CD1c-positive myeloid dendritic cell (primary cell): Measurements from ENCODE around the gene TMIGD1.

ENCODE experiments used
- DNase-seq: peaks from one replicate; pipeline ENCODE4 v3.0.0-alpha.2; 2016; ENCODE audit errors: extremely low spot score

Gene TMIGD1

GRCh38 chr17:30332057-30332542 lies 1.8 kb downstream of the TMIGD1 start:
- DNase-seq = no peak

GRCh38 chr17:30326809-30327208 lies 7.0 kb downstream of the TMIGD1 start:
- no peak for DNase-seq

GRCh38 chr17:30324723-30325122 lies 9.1 kb downstream of the TMIGD1 start:
- DNase-seq = no peak

- peak; percentile 42 for DNase-seq
Observed at GRCh38 chr17:30323895-30324319, 9.9 kb downstream of the TMIGD1 start.

- DNase-seq = peak; percentile 47
Observed at GRCh38 chr17:30323262-30323894, 10.5 kb downstream of the TMIGD1 start.

- DNase-seq = no peak
Observed at GRCh38 chr17:30321314-30321713, 12.5 kb downstream of the TMIGD1 start.

GRCh38 chr17:30318155-30318554 lies 15.7 kb downstream of the TMIGD1 start:
- DNase-seq = no peak

GRCh38 chr17:30316736-30317135 lies 17.1 kb downstream of the TMIGD1 start:
- DNase-seq = no peak

- DNase-seq = no peak
Observed at GRCh38 chr17:30315106-30315505, 18.8 kb downstream of the TMIGD1 start.

- no peak for DNase-seq
Observed at GRCh38 chr17:30314474-30314873, 19.4 kb downstream of the TMIGD1 start.

GRCh38 chr17:30312226-30312625 lies 21.6 kb downstream of the TMIGD1 start:
- DNase-seq = no peak

GRCh38 chr17:30310562-30310961 lies 23.3 kb downstream of the TMIGD1 start:
- no peak for DNase-seq

- no peak for DNase-seq
Observed at GRCh38 chr17:30309591-30309990, 24.3 kb downstream of the TMIGD1 start.

- no peak for DNase-seq
Observed at GRCh38 chr17:30308406-30308805, 25.5 kb downstream of the TMIGD1 start.

GRCh38 chr17:30304778-30305177 lies 29.1 kb downstream of the TMIGD1 start:
- no peak for DNase-seq

- DNase-seq = no peak
Observed at GRCh38 chr17:30302241-30302640, 31.6 kb downstream of the TMIGD1 start.

GRCh38 chr17:30300818-30301217 lies 33.0 kb downstream of the TMIGD1 start:
- peak; percentile 60 for DNase-seq

- DNase-seq = no peak
Observed at GRCh38 chr17:30299000-30299399, 34.9 kb downstream of the TMIGD1 start.

GRCh38 chr17:30297715-30298114 lies 36.1 kb downstream of the TMIGD1 start:
- no peak for DNase-seq

- no peak for DNase-seq
Observed at GRCh38 chr17:30296499-30297080, 37.3 kb downstream of the TMIGD1 start.

- peak; percentile 45 for DNase-seq
Observed at GRCh38 chr17:30292286-30292858, 41.5 kb downstream of the TMIGD1 start.

- peak; percentile 81 for DNase-seq
Observed at GRCh38 chr17:30291543-30292285, 42.1 kb downstream of the TMIGD1 start, which contains the start of gene BLMH. TSS of gene BLMH (minus strand) at chr17:30291944. CDS start at chr17:30291819, 125 bp downstream.
